Measurements from ENCODE around the gene TMEFF2.

- TF ChIP-seq CTCF (IDR thresholded peaks at IDR 0.05; ENCODE audit: insufficient read depth, low read depth, low read length): no peak
- TF ChIP-seq EZH2 (IDR thresholded peaks at IDR 0.05; ENCODE audit: insufficient read depth, low read length): no peak
These were observed 171.7 kb downstream of the TMEFF2 start for GRCh38 chr2:192023006-192023405.
